Measurements from ENCODE around the gene FTSJ1. TPM values are rescaled to one million over a fixed set of nuclear protein-coding genes. Genes with fewer than 3 reads are reported as not detected.

FTSJ1 gene
- polyA plus RNA-seq, 5 donors: 34.2 to 44.6 (median 36.5) TPM

GRCh38 chrX:48470110-48470832 lies 5.7 kb upstream of the FTSJ1 start, which contains the start of gene SLC38A5:
Gene SLC38A5, minus strand, starts transcription at chrX:48470260. Its CDS starts 2,336 bp downstream, at chrX:48467924.
- DNase-seq: no peak

GRCh38 chrX:48470833-48471118 lies 5.2 kb upstream of the FTSJ1 start:
- DNase-seq: no peak

DNA sequence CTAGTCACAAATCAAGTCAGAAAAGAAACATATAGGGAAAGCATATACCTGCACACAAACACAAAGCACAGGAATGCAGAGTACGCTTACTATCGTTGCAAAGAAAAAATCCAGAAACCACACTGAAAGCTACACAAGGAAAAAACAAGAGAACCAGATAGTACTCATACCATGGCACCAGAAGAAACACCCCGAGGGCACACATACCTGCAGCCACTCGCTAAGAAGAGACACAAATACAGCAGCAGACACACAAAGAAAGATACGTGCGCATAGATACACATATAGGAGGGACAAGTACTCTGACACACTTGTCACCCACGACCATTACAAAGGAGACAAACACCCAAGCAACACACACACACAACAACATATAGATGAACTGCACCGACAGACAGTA lies 4.5 kb upstream of the FTSJ1 start:
- DNase-seq: no peak

GRCh38 chrX:48472225-48472624 lies 3.8 kb upstream of the FTSJ1 start:
- DNase-seq: no peak

- no peak for DNase-seq
These were observed 2.9 kb upstream of the FTSJ1 start for GRCh38 chrX:48472851-48473703.

DNA sequence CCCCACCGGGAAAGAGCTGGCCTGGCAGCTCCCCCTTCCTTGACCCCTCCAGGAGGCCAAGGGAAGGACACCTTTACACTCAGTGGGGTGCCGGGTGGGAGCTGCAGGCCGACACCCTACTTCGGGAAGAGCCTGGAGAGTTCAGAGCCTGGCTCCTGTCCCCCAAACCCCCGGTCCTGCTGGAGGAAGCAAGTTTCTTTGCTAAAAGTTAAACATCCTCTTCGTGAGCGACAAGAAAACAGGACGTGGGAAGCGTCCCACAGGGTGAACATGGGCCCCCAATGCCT lies 2.4 kb upstream of the FTSJ1 start:
- DNase-seq: no peak

GRCh38 chrX:48474127-48474526 lies 1.9 kb upstream of the FTSJ1 start:
- DNase-seq: no peak

DNA sequence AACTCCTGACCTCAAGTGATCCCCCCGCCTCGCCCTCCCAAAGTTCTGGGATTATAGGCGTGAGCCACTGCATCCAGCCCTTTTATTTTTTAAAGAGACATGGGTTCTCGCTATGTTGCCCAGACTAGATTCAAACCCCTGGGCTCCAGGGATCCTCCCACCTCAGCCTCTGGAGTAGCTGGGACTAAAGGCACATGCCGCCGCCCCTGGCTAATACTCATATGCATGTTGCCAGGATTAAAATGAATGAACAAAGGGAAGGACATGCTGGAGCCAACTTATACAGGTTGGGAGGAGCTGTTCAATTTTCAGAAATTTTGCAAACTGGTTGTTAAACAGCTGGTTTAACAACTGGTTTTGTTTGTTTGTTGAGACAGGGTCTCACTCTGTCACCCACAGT lies 1.4 kb upstream of the FTSJ1 start:
- DNase-seq: no peak

DNA sequence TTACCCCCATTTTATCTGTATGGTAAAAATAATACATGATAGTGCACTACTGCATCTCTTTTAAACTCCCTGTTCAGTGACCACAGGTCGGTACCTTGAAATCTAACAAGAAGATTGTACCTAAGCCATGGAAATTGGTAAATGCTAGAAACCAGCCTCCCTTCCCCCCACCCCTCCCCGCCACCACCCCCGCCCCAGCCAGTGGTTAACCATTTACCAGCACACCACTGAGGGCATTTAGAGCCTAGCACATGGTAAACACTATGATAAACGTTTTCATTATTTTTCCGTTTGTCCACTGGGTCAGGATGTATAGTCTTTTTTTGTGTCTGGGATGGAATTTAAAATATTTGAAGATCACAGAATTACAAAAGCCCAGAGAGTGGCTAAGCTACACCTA lies 703 bp upstream of the FTSJ1 start:
- no peak for DNase-seq

DNA sequence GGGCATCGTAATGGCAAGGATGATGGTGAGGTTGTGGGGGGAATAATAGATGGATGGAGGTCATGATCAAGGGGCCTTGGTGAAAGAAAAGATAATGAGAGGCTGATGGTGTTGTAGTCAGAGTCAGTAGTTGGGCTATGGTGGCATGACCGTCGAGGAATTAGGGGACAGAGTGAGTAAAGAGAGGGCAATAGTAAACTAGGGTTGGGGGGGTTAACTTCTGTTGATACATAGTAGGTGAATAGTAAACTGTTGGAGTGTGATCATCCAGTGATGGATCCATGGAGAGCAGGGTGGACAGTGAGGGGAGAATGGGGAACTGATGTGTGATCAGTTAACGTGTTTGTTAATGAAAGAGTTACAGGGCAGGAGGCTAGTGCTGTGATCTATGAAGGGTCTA lies 920 bp downstream of the FTSJ1 start:
- no peak for DNase-seq

- DNase-seq: no peak
These were observed 2.2 kb downstream of the FTSJ1 start for GRCh38 chrX:48477960-48478755.

DNA sequence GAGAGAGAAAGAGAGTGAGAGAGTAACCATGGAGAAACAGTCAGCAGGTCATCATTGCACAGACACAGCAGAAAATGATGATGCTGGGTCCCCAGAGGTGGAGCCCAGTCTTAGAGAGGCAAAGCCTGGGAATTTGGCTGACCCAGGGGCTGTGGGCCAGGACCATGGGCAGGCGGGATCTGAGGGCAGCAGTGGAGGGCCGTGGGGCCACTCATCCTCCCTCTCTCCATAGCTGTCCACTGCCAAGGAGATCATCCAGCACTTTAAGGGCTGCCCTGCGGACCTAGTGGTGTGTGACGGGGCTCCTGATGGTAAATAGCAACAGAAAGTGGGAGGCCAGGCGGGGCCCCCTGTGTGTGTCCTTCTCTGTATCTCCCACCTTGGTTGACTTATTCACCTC lies 2.8 kb downstream of the FTSJ1 start:
- DNase-seq: no peak

DNA sequence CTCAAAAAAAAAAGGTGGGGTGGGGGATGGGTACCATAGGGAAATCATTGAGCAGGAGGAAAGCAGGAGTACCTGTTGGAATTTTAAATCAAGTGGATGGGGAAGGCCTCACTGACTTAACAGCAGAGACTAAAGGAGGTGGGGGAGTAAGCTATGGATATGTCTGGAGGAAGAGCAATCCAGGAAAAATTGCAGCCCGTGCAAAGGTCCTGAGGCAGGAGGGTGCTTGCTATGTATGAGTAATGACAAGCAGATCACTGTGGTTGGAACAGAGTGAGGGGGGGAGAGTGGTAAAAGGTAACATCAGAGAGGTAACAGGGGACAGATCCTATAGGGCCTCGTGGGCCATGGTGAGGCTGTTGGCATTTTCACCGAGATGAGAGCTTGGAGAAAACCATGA lies 4.1 kb downstream of the FTSJ1 start:
- no peak for DNase-seq

- no peak for DNase-seq
These were observed 4.6 kb downstream of the FTSJ1 start for GRCh38 chrX:48480583-48480982.

DNA sequence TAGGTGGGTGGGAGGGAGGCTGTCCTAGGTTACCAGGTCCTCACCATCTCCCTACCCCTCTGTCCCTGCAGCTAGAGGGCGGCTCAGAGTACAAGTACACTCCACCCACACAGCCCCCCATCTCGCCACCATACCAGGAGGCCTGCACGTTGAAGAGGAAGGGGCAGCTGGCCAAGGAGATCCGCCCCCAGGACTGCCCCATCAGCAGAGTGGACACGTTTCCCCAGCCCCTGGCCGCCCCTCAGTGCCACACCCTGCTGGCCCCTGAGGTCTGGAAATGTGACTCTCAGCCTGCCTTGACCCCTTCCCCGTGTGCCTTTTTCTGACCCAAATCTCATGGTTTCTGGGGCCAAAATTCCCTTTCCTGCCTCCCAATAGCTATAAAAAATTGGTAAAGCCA lies 6.5 kb downstream of the FTSJ1 start:
- no peak for DNase-seq

DNA sequence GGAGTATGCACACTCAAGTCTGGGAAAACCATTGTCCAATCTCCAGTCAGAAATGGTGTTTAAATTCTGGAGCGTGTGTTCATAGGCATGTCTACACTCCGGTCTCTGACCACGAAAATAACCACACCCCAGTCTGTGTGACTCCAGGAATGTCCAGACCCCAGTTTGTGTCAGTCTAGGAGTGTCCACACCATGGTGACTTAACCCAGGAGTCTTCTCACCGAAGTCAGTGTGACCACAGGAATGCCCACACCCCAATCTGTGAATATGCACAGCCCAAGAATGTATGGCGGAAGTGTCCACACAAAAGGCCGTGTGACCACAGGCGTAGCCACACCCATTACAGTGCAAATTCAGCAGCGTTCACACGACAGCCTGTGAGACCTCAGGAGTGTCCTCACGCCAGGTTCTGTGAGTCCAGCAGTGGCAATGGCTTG lies 11.4 kb downstream of the FTSJ1 start:
- no peak for DNase-seq

DNA sequence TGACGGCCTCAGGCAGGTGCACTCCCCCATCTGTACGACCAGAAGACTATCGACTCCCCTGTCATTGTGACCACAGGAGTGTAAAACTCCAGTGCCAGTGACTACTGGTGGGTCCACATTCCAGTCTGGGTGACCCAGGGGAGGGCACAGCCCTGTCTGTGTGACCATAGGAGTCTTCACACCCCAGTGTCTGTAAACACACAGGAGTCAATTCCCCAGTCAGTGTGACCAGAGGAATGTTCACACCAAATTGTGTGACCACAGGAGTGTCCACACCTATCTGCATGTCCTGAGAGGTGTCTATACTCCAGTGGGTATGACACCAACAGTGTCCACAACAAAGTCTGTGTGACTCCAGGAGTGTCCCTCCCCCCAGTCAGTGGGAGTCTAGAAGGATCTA lies 12.0 kb downstream of the FTSJ1 start:
- no peak for DNase-seq

DNA sequence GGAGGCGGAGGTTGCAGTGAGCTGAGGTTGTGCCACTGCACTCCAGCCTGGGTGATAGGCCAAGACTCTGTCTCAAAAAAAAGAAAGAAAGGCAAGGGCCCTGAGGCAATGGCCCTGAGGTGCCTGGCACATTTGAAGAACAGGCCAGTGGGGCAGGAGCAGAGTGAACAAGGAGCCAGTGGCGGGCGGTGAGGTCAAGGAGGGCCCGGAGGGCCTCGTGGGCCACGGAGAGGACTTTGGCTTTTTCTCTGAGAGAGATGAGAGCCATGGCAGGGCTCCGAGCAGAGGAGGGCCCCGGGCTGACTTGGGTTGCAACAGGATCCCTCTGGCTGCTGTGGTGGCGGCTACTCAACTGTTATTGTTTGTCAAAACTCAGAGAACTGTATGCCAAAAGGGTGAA lies 13.3 kb downstream of the FTSJ1 start:
- no peak for DNase-seq

GRCh38 chrX:48489892-48490291 lies 13.9 kb downstream of the FTSJ1 start:
- DNase-seq: no peak

DNA sequence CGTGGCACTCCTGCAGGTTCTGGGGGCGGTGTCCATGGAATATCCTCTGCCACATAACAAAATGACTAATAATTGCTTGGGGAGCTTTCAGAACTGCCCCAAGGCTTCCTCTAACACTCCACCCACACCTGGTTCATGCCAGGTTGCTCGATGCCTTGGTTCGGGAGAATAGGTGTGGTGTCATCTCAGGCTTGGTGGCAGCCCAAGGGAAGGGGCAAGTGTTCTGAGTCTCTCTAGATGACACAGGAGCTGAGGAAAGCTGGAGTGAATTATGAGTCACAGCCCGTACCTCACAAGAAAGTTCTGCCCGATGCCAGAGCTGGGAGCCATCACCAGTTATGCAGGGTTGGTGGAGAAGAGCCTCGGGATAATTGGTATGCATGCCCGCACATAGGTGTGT lies 14.7 kb downstream of the FTSJ1 start:
- no peak for DNase-seq

DNA sequence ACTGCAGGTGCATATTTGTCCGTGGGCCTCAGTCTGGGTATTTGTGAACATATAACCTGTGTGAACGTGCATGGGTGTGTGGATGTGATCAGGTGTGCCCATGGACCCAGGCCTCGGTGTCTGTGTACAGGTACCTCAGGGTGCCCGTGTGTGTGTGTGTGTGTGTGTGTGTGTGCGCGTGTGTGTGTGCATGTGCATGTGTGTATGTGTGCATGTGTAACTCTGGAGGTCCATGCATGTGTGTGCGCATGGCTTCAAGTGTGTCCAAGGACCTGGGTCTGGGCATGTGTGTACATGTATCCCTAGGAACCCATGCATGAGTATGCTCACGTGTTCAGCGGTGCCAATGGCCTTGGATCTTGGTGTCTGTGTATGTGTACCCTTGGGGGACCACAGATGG lies 15.8 kb downstream of the FTSJ1 start:
- no peak for DNase-seq

GRCh38 chrX:48492293-48492910 lies 16.4 kb downstream of the FTSJ1 start:
- DNase-seq: no peak
